Lower lobe of right lung (tissue), 2 donors: Measurements from ENCODE around the gene MLLT10. TPM values are rescaled to one million over a fixed set of nuclear protein-coding genes. Genes with fewer than 3 reads are reported as not detected.
A peak's percentile ranks its signal among the peaks of the same experiment; 100 is the strongest.

ENCODE experiments used
- ATAC-seq, 2 donors: fragments of 200-7000 bp; cut with Tn5 transposase; one replicate each; pipeline ENCODE4 v1.9.1; 2020 to 2022; ENCODE audit warnings: mild to moderate bottlenecking in 2 of 2, moderate library complexity in 2 of 2
- DNase-seq: peaks from one replicate; pipeline ENCODE4 v3.0.0-alpha.2; 2020
- H3K27ac ChIP-seq: fragments of 200-600 bp; one replicate; pipeline ENCODE4 v1.8.0; 2022
- H3K27me3 ChIP-seq: fragments of 200-600 bp; one replicate; pipeline ENCODE4 v1.8.0; 2022; ENCODE audit warnings: low read depth
- H3K36me3 ChIP-seq: fragments of 200-600 bp; one replicate; pipeline ENCODE4 v1.8.0; 2022; ENCODE audit warnings: mild to moderate bottlenecking
- H3K4me1 ChIP-seq: fragments of 200-600 bp; one replicate; pipeline ENCODE4 v1.8.0; 2022
- H3K4me3 ChIP-seq: fragments of 200-600 bp; one replicate; pipeline ENCODE4 v1.8.0; 2022; ENCODE audit warnings: mild to moderate bottlenecking
- H3K9me3 ChIP-seq: fragments of 200-600 bp; one replicate; pipeline ENCODE4 v1.8.0; 2022
- intact Hi-C: fragments of 100-400 bp; cut with DNase I; formaldehyde crosslinking; loops from one replicate; pipeline ENCODE4 v1.11.0; 2022
- total RNA-seq: library from RNA; stranded (reverse); fragmentation: NEBNext Ultra II Directional; extraction: Animal tissue kit (Norgen Biotek cat#: 25700); gene quantifications from one replicate; pipeline ENCODE4 v1.2.1, GENCODE V29; 2021
- TF ChIP-seq, protein P1 (sequence below): fragments of 200-600 bp; IDR thresholded peaks from one replicate; pipeline ENCODE4 v1.8.0; 2022; ENCODE audit warnings: antibody characterized with exemption, mild to moderate bottlenecking
- donor health status: DM: no; HTN: yes; CAD: no; lungs with severe emphysema.

MLLT10 gene
- total RNA-seq, 1 donor from 2014 or later = 48.8 TPM

DNA sequence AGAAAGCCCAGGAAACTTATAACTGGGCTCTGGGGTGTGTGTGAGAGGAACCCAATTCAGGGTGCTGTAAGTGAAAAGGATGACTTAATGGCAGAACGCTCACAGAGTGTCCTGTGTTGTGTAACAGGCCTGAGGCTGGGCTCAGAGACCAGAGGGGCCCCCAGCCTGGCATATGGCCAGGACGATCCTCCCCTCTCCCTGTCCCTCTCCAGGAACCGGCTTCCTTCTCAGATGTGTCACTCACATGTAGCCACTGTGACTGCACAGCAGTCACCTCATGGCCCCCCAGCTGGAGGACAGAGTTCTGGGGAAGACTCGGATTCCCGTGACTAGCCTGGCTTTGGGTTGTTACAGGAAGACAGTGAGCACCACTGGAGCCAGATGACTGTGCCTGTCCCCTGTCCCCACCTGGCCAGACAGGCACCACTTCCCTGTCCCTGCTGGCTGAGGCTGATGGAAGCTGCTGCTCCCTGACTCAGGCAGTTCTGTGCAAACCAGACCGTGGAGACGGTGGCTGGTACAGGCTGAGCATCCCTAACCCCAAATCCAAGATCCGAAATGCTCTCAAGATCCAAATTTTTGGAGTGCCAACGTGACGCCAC lies 220.5 kb downstream of the MLLT10 start:
- no peak for DNase-seq
- H3K27ac ChIP-seq = no peak overlapping the region
- no peaks in the 10 kb centered on the region for H3K27me3 ChIP-seq
- no peaks in the 10 kb centered on the region for H3K4me1 ChIP-seq
- H3K9me3 ChIP-seq = no peaks in the 10 kb centered on the region
- TF ChIP-seq, protein P1, sequence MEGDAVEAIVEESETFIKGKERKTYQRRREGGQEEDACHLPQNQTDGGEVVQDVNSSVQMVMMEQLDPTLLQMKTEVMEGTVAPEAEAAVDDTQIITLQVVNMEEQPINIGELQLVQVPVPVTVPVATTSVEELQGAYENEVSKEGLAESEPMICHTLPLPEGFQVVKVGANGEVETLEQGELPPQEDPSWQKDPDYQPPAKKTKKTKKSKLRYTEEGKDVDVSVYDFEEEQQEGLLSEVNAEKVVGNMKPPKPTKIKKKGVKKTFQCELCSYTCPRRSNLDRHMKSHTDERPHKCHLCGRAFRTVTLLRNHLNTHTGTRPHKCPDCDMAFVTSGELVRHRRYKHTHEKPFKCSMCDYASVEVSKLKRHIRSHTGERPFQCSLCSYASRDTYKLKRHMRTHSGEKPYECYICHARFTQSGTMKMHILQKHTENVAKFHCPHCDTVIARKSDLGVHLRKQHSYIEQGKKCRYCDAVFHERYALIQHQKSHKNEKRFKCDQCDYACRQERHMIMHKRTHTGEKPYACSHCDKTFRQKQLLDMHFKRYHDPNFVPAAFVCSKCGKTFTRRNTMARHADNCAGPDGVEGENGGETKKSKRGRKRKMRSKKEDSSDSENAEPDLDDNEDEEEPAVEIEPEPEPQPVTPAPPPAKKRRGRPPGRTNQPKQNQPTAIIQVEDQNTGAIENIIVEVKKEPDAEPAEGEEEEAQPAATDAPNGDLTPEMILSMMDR = no peak
- no peak for ATAC-seq
- H3K36me3 ChIP-seq = peaks cover 39% of the 10 kb centered on the region
- no peak overlapping the region for H3K4me3 ChIP-seq
- intact Hi-C loops = no loop called here

DNA sequence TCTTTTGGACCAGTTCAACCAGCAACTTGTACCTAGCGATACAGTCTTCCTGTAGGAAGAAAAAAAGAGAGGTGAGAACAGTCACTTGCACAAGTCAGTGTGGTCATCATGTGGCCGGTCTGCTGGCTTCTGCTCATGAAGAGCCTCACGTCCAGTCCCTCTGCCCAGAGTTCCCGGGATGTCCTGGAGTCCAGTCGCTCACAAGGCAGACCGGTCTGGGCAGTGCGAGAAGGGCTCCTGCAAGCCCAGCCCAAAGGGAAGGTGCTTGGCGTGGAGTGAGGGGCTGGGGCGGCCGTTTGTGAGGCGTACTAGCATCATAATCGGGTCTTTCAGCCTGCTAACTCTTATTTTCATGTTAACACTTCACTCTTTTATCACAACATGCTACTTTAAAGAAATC lies 222.7 kb downstream of the MLLT10 start:
- no peaks in the 10 kb centered on the region for H3K4me1 ChIP-seq
- no peak for DNase-seq
- ATAC-seq = no peak

DNA sequence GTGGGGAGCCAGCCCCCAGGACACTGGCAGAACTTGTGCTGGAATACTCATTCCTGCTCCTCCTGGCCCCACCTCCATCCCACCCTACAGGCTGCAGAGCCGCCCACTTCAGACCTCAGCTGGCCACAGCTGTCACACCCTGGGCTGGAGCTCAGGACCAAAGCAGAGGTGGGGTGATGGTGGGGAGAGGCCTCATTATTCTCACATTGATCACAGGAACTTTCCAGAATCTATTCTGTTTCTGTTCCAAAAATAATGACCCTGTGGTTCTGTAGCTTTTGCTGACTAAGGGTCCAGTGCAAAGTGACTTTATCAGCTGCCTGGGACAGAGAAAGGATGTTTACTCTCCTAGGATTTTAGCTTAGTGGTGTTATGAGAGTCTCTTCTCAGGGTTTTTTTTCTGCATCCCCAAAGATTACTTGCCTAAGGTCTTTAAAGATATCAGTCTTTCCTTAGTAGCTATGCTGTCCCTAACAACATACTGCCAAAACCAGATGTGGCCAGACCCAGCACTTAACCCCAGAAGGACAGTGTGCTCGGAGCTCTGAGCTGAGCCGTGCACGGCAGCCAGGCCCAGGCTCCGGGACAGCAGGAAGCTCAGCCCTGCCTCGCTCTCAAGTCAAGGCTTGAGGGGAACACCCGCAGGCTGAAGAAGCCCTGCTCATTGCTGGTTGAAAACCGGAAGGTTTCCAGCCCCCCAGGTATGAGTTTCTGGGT lies 223.3 kb downstream of the MLLT10 start:
- ATAC-seq = peak in 1 of 2 donors; percentile 45
- Histone ChIP-seq H3K27me3 (no peaks in the 10 kb centered on the region), H3K36me3 (peaks cover 39% of the 10 kb centered on the region)

More for the DNA sequence above, 222.7 kb downstream of the MLLT10 start:
- Histone ChIP-seq H3K9me3 (no peaks in the 10 kb centered on the region), H3K27me3 (no peaks in the 10 kb centered on the region), H3K36me3 (peaks cover 39% of the 10 kb centered on the region), H3K4me3 (no peak overlapping the region), H3K27ac (no peak overlapping the region)
- intact Hi-C loops = no loop called here
- TF ChIP-seq, protein P1 = no peak

DNA sequence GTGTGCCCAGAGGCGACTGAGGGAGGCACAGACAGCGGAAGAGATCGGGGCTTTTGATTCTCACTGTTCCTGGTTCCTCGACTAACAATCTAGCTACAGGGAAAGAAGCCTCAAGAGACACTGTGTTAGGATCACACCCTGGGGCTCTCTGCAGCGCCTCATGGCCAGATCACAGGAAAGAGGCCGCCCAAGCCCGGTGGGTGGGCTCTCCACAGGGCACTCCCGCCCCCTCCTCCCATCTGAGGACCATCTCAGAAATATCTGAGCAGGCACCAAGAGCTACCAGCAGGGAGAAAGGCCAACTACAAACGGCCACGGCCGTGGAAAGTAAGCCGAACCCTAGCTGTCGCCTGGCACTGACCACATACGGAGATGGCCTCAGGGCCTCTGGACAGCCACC lies 224.2 kb downstream of the MLLT10 start:
- TF ChIP-seq, protein P1 = no peak
- no peaks in the 10 kb centered on the region for H3K9me3 ChIP-seq
- H3K27ac ChIP-seq = no peak overlapping the region
- no peak overlapping the region for H3K4me3 ChIP-seq
- intact Hi-C loops = no loop called here
- H3K36me3 ChIP-seq = peaks cover 39% of the 10 kb centered on the region
- DNase-seq (no peak), ATAC-seq (peak in 1 of 2 donors; percentile 21)
- no peaks in the 10 kb centered on the region for H3K4me1 ChIP-seq
- H3K27me3 ChIP-seq = no peaks in the 10 kb centered on the region

More for the DNA sequence above, 223.3 kb downstream of the MLLT10 start:
- intact Hi-C loops = no loop called here
- no peak for DNase-seq
- Histone ChIP-seq H3K9me3 (no peaks in the 10 kb centered on the region), H3K4me3 (no peak overlapping the region), H3K4me1 (no peaks in the 10 kb centered on the region), H3K27ac (no peak overlapping the region)
- TF ChIP-seq, protein P1 = no peak

DNA sequence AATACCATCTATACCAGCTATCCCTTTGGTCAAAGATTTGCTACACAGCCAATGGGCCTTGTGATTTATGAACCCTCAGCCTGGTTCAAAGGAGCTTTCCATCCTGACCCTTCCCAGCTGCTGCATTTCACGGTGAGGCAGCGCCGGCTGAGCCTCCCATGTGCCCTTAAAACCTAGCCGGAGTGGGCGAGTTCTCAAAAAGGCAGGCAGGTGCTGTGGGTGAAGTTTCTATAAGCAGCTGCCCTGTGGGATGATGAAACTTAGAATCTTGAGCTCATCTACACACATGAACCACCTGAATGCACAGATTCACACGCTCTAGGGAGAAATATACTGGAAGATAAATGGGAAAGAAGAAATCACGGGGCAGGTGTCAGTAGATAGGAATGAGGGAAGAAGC lies 224.7 kb downstream of the MLLT10 start:
- DNase-seq = no peak
- intact Hi-C loops = no loop called here
- no peaks in the 10 kb centered on the region for H3K4me1 ChIP-seq
- no peak overlapping the region for H3K4me3 ChIP-seq
- no peak overlapping the region for H3K27ac ChIP-seq
- TF ChIP-seq, protein P1 = no peak
- H3K36me3 ChIP-seq = peaks cover 39% of the 10 kb centered on the region
- ATAC-seq = no peak
- H3K27me3 ChIP-seq = no peaks in the 10 kb centered on the region
- H3K9me3 ChIP-seq = no peaks in the 10 kb centered on the region
